ENCODE measurements around the gene FAT4. TPM values are rescaled to one million over a fixed set of nuclear protein-coding genes. Genes with fewer than 3 reads are reported as not detected.

Gene FAT4
- total RNA-seq, 2 experiments from 2014 or later: not detected

- no peak for TF ChIP-seq CTCF (IDR thresholded peaks at IDR 0.05)
- POLR2A ChIA-PET: no interaction called here
- Mint-ChIP-seq H3K9me3 (no peaks in the 10 kb centered on the region), H3K4me3 (no peak overlapping the region), H3K27ac (no peak overlapping the region), H3K27me3 (peaks cover 40% of the 10 kb centered on the region), H3K4me1 (ENCODE audit: low read depth) (peaks cover 23% of the 10 kb centered on the region), H3K36me3 (ENCODE audit: low read depth) (no peaks in the 10 kb centered on the region)
- intact Hi-C loops (cut with micrococcal nuclease): loop anchor here (10.0 kb wide), 1 partner anchor 423 kb away; no protein-coding TSS in a partner anchor
- DNase-seq (no peak), ATAC-seq (no peak)
- CTCF ChIA-PET: no interaction called here
These were observed 3.3 kb upstream of the FAT4 start for GRCh38 chr4:125311503-125311902.

- Mint-ChIP-seq H3K9me3 (no peaks in the 10 kb centered on the region), H3K27ac (no peak overlapping the region), H3K4me1 (ENCODE audit: low read depth) (peaks cover 33% of the 10 kb centered on the region), H3K36me3 (ENCODE audit: low read depth) (no peaks in the 10 kb centered on the region), H3K27me3 (peaks cover 57% of the 10 kb centered on the region), H3K4me3 (no peak overlapping the region)
- ChIA-PET CTCF (interaction anchor here (0.6 to 1.6 kb wide), 8 partner anchors 8 to 783 kb away, joined by 3 to 5 read pairs (median 3); no protein-coding TSS in a partner anchor), POLR2A (no interaction called here)
- ATAC-seq (peak; percentile 63), DNase-seq (peak; percentile 28)
- TF ChIP-seq CTCF (IDR thresholded peaks at IDR 0.05): peak; percentile 84
- intact Hi-C loops (cut with micrococcal nuclease): loop anchor here (10.0 kb wide), 1 partner anchor 421 kb away; no protein-coding TSS in a partner anchor
These were observed 1.3 kb upstream of the FAT4 start for GRCh38 chr4:125313497-125313896.

- POLR2A ChIA-PET: no interaction called here
- Mint-ChIP-seq H3K9me3 (no peaks in the 10 kb centered on the region), H3K4me1 (ENCODE audit: low read depth) (peaks cover 33% of the 10 kb centered on the region), H3K27me3 (peaks cover 63% of the 10 kb centered on the region), H3K27ac (no peak overlapping the region), H3K36me3 (ENCODE audit: low read depth) (no peaks in the 10 kb centered on the region), H3K4me3 (peak overlapping the region; percentile 71)
- DNase-seq (no peak), ATAC-seq (no peak)
- intact Hi-C loops (cut with micrococcal nuclease): loop anchor here (10.0 kb wide), 1 partner anchor 421 kb away; no protein-coding TSS in a partner anchor
- no peak for TF ChIP-seq CTCF (IDR thresholded peaks at IDR 0.05)
- CTCF ChIA-PET: interaction anchor here (0.7 to 1.6 kb wide), 4 partner anchors 7 to 421 kb away, joined by 3 to 5 read pairs (median 4); no protein-coding TSS in a partner anchor
These were observed 627 bp upstream of the FAT4 start for GRCh38 chr4:125313989-125314667.

- peak overlapping the region; percentile 71 for H3K4me3 Mint-ChIP-seq
- no peaks in the 10 kb centered on the region for H3K9me3 Mint-ChIP-seq
- peaks cover 64% of the 10 kb centered on the region for H3K27me3 Mint-ChIP-seq
- no peak overlapping the region for H3K27ac Mint-ChIP-seq
- POLR2A ChIA-PET: no interaction called here
- intact Hi-C loops (cut with micrococcal nuclease): loop anchor here (10.0 kb wide), 1 partner anchor 419 kb away; no protein-coding TSS in a partner anchor
- peaks cover 33% of the 10 kb centered on the region for H3K4me1 Mint-ChIP-seq (ENCODE audit: low read depth)
- H3K36me3 Mint-ChIP-seq (ENCODE audit: low read depth): no peaks in the 10 kb centered on the region
- peak; percentile 10 for DNase-seq
- ATAC-seq: no peak
- CTCF ChIA-PET: no interaction called here
- TF ChIP-seq CTCF (IDR thresholded peaks at IDR 0.05): no peak
These were observed 1.0 kb downstream of the FAT4 start for GRCh38 chr4:125315576-125316400.

All from activated CD8-positive, alpha-beta T cell treated with anti-CD3 and anti-CD28 coated beads for 36 hours (primary cell).